Measurements from ENCODE around the gene SMIM31. TPM values are rescaled to one million over a fixed set of nuclear protein-coding genes. Genes with fewer than 3 reads are reported as not detected.

The SMIM31 gene
- total RNA-seq, 1 donor from 2014 or later: not detected

DNA sequence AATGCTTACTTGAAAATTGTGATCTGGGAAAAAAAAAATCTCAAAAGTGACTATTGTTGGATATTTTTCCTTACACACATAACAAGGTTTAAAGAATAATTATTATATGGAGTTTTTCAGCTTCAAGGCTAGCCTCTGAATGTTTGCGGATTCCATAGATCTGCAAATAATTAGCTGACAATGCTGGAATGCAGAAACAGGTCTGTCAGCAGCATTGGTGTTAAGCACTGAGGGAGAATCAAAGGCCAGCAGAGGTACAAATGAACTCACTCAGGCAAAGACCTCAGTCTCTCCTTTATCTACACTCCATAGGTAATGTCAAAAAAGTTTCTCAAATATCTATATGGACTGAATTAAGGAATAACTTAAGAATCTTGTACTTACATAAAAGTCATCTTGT lies 35.1 kb downstream of the SMIM31 start:
- no peak for DNase-seq

DNA sequence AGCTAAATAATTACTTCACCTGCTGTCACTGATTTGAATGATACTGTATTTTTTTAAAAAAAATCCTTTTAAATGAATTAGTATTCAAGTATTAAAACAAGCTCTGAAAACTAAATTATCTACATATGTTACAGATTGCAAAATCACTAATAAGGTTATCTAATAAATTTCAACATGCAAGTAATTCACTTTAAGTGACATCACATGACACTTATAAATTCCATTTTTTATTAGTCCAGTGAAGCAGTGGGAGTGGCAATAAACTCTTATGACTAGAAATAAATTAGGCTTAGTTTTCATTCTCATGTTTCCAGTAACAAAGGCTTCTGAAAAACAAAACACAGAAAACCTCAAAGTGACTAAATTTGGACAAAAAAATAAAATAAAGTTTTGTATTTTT lies 36.3 kb downstream of the SMIM31 start:
- no peak for DNase-seq

DNA sequence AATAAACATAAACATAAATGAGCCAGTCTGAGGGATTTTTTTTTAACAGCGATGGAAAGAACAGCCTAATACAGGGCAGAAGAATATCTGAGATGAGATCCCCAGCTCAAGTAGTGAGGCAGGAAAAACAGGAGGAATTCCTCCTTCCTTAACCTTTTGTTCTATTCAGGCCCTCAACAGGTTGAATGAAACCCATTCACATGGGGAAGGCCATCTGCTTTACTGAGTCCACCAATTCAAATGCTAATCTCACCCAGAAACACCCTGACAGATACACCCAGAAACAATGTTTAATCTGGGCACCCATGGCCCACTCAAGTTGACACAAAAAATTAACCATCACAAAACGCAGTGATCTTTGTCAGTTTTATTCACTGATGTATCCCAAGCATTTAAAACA lies 45.5 kb downstream of the SMIM31 start:
- no peak for DNase-seq

- no peak for DNase-seq
These were observed 46.9 kb downstream of the SMIM31 start for GRCh38 chr4:164800786-164801185.

DNA sequence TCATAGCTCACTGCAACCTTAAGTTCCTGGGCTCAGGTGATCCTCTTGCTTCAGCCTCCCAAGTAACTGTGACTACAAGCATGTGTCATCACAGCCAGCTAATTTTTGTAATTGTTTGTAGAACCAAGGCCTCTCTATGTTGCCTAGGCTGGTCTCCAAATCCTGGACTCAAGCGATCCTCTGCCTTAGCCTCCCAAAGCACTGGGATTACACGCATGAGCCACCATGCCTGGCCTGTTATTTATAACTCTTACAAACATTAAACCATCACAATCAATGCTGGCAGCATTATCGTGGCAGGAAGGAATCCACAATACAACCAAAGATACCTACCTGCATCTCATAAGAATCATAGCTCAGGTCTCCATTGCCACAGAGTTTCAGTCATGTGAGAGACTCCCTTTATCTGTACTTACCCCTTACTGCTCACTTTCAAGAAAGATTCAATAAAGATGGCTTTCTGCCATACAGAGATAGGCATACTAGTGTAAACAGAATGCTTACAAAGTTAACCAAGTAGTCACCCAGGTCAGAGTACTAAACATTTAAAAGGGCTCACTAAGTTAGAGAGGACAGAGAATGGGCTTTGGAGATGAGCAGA lies 48.5 kb downstream of the SMIM31 start:
- DNase-seq: no peak

GRCh38 chr4:164803702-164804101 lies 49.8 kb downstream of the SMIM31 start:
- DNase-seq: no peak

- DNase-seq: no peak
These were observed 53.7 kb downstream of the SMIM31 start for GRCh38 chr4:164807611-164808010.

GRCh38 chr4:164813554-164813953 lies 59.6 kb downstream of the SMIM31 start:
- no peak for DNase-seq

- DNase-seq: no peak
These were observed 61.8 kb downstream of the SMIM31 start for GRCh38 chr4:164815711-164816110.

DNA sequence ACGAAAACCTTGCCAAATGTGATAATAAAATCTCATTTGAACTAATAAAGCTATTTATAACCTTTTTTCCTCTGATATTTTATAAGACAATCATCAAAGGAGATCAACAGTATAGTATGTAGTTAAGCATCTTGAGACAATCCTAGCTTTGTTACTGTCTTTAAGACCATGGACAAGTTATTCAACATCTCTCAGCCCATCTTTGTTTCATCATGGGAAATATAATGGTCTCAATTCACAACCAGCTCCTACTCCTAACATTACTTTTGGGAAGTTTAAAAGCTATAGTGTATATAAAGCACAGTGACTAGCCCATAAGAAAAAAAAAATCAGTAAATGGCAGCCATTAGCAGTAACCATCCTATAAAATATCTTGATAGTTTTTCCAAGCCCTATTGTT lies 65.4 kb downstream of the SMIM31 start:
- no peak for DNase-seq

- no peak for DNase-seq
These were observed 67.8 kb downstream of the SMIM31 start for GRCh38 chr4:164821711-164822110.

- DNase-seq: no peak
These were observed 70.7 kb downstream of the SMIM31 start for GRCh38 chr4:164824581-164824980.

DNA sequence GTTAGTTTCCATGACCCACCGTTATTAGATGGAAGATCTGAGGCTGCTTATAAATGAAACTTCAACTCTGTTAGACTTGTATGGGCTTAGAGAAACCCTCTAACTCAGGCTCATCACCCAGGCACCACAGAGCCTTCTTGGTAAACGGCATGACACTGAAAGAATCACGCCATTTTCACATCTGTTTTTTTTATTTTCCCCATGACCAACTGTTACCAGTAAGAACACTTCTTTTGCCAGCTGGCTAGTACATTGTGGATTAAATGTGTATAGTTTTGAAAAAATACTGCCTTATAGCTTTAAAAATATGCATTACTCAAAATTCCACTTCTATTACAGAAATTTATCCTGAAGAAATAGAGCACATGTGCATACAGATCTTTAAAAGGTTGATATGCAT lies 75.0 kb downstream of the SMIM31 start:
- DNase-seq: no peak

GRCh38 chr4:164846566-164846965 lies 92.6 kb downstream of the SMIM31 start:
- DNase-seq: no peak

DNA sequence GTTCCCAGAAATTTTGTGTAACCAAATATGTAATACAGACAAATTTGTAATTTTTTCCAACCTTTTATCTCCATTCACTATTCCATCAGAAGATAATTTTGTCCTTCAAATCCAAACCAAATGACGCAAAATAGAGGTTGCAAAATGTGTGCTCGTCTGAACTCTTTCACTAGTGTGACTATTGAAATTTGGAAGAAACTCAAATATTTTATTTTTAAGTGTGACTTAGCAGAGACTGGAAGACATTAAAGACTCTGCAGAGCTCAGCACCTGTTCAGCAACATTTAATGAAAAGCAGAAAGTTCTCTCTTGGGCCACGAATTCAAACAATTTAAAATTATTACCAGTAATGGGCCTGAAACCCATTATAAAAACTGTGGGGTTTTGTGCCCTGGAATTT lies 93.1 kb downstream of the SMIM31 start:
- DNase-seq: no peak

DNA sequence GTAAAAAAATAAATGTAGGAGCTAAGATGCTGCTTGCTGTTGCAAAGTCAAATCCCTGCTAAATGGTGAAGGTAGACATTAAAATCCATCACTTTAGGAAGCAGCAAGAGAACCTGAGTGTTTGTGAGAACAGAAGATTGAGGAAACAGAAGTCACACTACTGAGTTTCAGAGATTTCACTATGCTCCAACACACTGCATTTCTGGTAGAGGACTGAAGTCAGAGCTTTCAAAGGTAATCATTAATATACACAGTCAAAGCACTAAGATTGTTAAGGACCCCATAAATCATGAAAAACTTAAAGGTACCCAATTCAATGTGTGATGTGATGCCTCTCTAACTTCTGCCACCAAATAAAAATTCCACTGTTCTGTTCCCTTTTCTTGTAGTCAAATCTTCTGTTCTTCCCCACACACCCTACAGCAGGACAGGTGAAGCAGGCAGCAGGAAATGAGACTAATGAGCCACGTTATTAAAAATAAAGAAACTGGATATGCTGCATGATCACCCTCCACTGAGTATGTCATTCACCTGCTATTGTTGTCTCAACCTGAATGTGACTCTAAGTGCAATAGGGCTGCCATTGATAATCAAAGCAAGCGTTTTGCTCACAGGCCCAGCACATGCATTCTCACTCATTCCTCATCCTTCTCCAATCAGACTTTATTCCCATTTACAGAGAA lies 94.2 kb downstream of the SMIM31 start:
- DNase-seq: no peak

Small RNAs within 50 kb of the gene (small RNA-seq; reads per million reads assigned to genes)
- gene RNU6-668P (ENCODE audit: low replicate concordance): not detected

Other genes with a start within 250 kb of the SMIM31 start
- gene APELA, start 123.0 kb downstream of the SMIM31 start, total RNA-seq: 0.69 TPM
- 1.2 TPM for gene TRIM61, start 223.5 kb downstream of the SMIM31 start, total RNA-seq